Epithelial cell of esophagus (primary cell): ENCODE results near the gene ZFAND6.
"Not testable (repeated sequence)": the region's sequence is repeated elsewhere in the genome, so short reads cannot be mapped to it uniquely, and the experiment has no call there.

Source experiments
- DNase-seq: peaks from one replicate; pipeline ENCODE4 v3.0.0; 2010; ENCODE audit warnings: low read depth
- H3K4me3 ChIP-seq: 2 replicates; pipeline ENCODE4 v1.5.1; 2011; ENCODE audit warnings: mild to moderate bottlenecking, low read length, control low read depth
- CTCF ChIP-seq: IDR thresholded peaks from 2 replicates; pipeline ENCODE4 v1.5.1; 2011; ENCODE audit warnings: low read depth, mild to moderate bottlenecking, low read length, control low read depth, inconsistent platforms; ENCODE audit not compliant: insufficient read depth; ENCODE audit errors: missing control alignments

ZFAND6 gene

GRCh38 chr15:80099241-80099640 lies 39.8 kb downstream of the ZFAND6 start:
- DNase-seq, result no peak
- no peak overlapping the region for H3K4me3 ChIP-seq
- TF ChIP-seq CTCF, result no peak

GRCh38 chr15:80099662-80100061 lies 40.2 kb downstream of the ZFAND6 start:
- not testable (repeated sequence) for H3K4me3 ChIP-seq, DNase-seq

- no peak for DNase-seq
- no peak overlapping the region for H3K4me3 ChIP-seq
- TF ChIP-seq CTCF, result no peak
Measured at GRCh38 chr15:80100247-80100646, 40.8 kb downstream of the ZFAND6 start.

GRCh38 chr15:80105193-80105592 lies 45.7 kb downstream of the ZFAND6 start:
- DNase-seq, result no peak
- no peak overlapping the region for H3K4me3 ChIP-seq
- no peak for TF ChIP-seq CTCF

GRCh38 chr15:80105595-80105994 lies 46.1 kb downstream of the ZFAND6 start:
- peak; percentile 80 for DNase-seq
- H3K4me3 ChIP-seq, result no peak overlapping the region

GRCh38 chr15:80106051-80106450 lies 46.6 kb downstream of the ZFAND6 start:
- no peak for TF ChIP-seq CTCF
- DNase-seq, result peak; percentile 45
- no peak overlapping the region for H3K4me3 ChIP-seq

More at GRCh38 chr15:80105595-80105994, 46.1 kb downstream of the ZFAND6 start:
- TF ChIP-seq CTCF, result no peak

GRCh38 chr15:80107204-80107603 lies 47.7 kb downstream of the ZFAND6 start:
- no peak overlapping the region for H3K4me3 ChIP-seq
- no peak for DNase-seq
- no peak for TF ChIP-seq CTCF

- H3K4me3 ChIP-seq, result no peak overlapping the region
- DNase-seq, result no peak
Measured at GRCh38 chr15:80107774-80108173, 48.3 kb downstream of the ZFAND6 start.

More at GRCh38 chr15:80107774-80108173, 48.3 kb downstream of the ZFAND6 start:
- TF ChIP-seq CTCF, result no peak
